Spinal cord (tissue), 10 donors: ENCODE measurements around the gene PYROXD2. TPM values are rescaled to one million over a fixed set of nuclear protein-coding genes. Genes with fewer than 3 reads are reported as not detected.

ENCODE experiments used
- DNase-seq, 6 donors: peaks; one replicate each; pipeline versions ENCODE4 v3.0.0 to v3.0.0-alpha.2; 2013 to 2015; ENCODE audit warnings: low spot score in 6 of 6, low read depth in 4 of 6
- H3K27ac ChIP-seq: one replicate; pipeline ENCODE4 v1.5.1; 2013; ENCODE audit warnings: low read depth, low read length, control low read depth
- H3K27me3 ChIP-seq: one replicate; pipeline ENCODE4 v1.6.1; 2013; ENCODE audit warnings: low read length; ENCODE audit not compliant: control insufficient read depth, insufficient read depth
- H3K36me3 ChIP-seq: one replicate; pipeline ENCODE4 v1.6.1; 2013; ENCODE audit warnings: low read length; ENCODE audit not compliant: control insufficient read depth, insufficient read depth
- H3K4me1 ChIP-seq: one replicate; pipeline ENCODE4 v1.6.1; 2013; ENCODE audit warnings: low read length; ENCODE audit not compliant: control insufficient read depth, insufficient read depth
- H3K4me3 ChIP-seq: one replicate; pipeline ENCODE4 v1.5.1; 2013; ENCODE audit warnings: low read depth, low read length, control low read depth
- H3K9me3 ChIP-seq: one replicate; pipeline ENCODE4 v1.6.1; 2013; ENCODE audit warnings: low read length; ENCODE audit not compliant: control insufficient read depth, insufficient read depth
- WGBS: methylation state at CpG from one replicate; pipeline ENCODE4 v1.1.5; 2013; ENCODE audit warnings: missing lambda C conversion rate; ENCODE audit not compliant: insufficient coverage; 5-methylcytosine and 5-hydroxymethylcytosine counted together
- polyA plus RNA-seq, 2 donors: library from polyadenylated mRNA; unstranded; fragments of 120-200 nt; gene quantifications; one replicate each; pipeline ENCODE4 v1.2.1, GENCODE V29; 2013; ENCODE audit not compliant: insufficient read length in 2 of 2
- total RNA-seq, 2 donors: library from RNA; depleted of rRNA in 1 of 2; stranded (reverse); fragments of 120-200 nt in 1 of 2; fragments of >200 nt in 1 of 2; gene quantifications; one replicate each; pipeline versions ENCODE4 v1.2.3 to v1.2.4, GENCODE V29; 2013 to 2014
- donor health status: healthy.

The PYROXD2 gene
- total and polyA plus RNA-seq, 4 donors = 3.7 to 18.7 (median 15.8) TPM

- no peaks in the 10 kb centered on the region for H3K36me3 ChIP-seq
- no peak overlapping the region for H3K27ac ChIP-seq
- no peaks in the 10 kb centered on the region for H3K9me3 ChIP-seq
- DNase-seq = no peak
- WGBS = 70% methylated on average over 4 of the region's 4 CpGs
- H3K4me3 ChIP-seq = no peak overlapping the region
- no peaks in the 10 kb centered on the region for H3K27me3 ChIP-seq
- H3K4me1 ChIP-seq = peaks cover 5% of the 10 kb centered on the region
Observed at GRCh38 chr10:98456043-98456570, 41.1 kb upstream of the PYROXD2 start.

DNA sequence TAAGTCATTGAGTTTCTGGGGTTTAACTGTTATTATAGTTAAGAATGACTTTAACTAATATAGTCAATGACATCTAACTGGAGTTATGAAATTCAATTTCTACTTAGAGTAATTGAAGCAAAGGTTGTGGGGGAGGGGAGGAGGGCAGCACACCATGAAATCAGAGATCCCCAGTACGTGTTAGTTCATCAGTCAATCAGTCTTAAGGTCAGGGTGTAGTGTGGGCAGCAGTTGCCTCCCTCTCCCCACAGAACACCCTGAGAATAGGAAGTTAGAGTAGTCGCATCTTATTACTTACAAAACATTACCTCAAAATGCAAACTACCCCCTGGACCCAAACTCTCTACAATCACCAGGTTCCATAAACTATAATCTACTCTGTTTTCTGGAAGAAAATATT, 38.7 kb upstream of the PYROXD2 start:
- no peak overlapping the region for H3K27ac ChIP-seq
- H3K4me1 ChIP-seq = peaks cover 4% of the 10 kb centered on the region
- no peaks in the 10 kb centered on the region for H3K36me3 ChIP-seq
- H3K9me3 ChIP-seq = no peaks in the 10 kb centered on the region
- H3K27me3 ChIP-seq = no peaks in the 10 kb centered on the region
- DNase-seq = no peak
- no peak overlapping the region for H3K4me3 ChIP-seq
- no CpG with 5 or more reads among the region's 2 CpGs for WGBS

- Histone ChIP-seq H3K27me3 (no peaks in the 10 kb centered on the region), H3K9me3 (no peaks in the 10 kb centered on the region), H3K36me3 (no peaks in the 10 kb centered on the region), H3K27ac (no peak overlapping the region), H3K4me3 (no peak overlapping the region), H3K4me1 (peaks cover 14% of the 10 kb centered on the region)
- DNase-seq = no peak
- WGBS = no CpG with 5 or more reads among the region's 1 CpG
Observed at GRCh38 chr10:98450618-98451017, 35.6 kb upstream of the PYROXD2 start.

- Histone ChIP-seq H3K27ac (no peak overlapping the region), H3K27me3 (no peaks in the 10 kb centered on the region), H3K4me3 (no peak overlapping the region), H3K4me1 (peaks cover 16% of the 10 kb centered on the region), H3K9me3 (no peaks in the 10 kb centered on the region), H3K36me3 (peaks cover 6% of the 10 kb centered on the region)
- DNase-seq = no peak
Observed at GRCh38 chr10:98449287-98449686, 34.3 kb upstream of the PYROXD2 start.

DNA sequence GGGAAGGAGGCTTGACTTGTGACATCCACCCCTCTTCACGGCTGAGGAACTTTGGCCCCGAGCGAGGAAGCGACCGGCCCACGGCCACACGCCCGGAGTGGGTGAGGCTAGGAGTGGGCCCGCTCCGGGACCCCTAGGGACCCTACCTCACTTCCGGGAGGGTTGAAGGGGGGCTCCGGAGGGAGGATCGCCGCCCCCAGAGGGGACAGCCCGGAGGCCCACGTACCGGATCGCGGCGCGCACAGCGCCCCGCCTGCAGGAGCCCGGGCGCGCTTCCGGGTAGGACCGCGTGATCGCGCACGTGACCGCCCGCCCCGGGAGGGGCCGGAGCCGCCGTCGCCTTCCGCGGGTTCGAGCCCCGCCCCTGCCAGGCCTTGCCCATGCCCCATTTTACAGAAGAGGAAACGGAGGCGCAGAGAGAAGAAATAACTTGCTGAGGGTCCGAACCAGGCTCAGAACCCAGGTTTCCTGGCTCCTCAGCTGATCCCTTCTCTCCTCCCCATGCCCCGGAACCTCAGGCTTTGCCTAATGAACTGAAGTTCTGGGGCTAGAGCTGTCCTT, 31.8 kb upstream of the PYROXD2 start, which contains the start of gene HPS1:
Gene HPS1, minus strand, starts transcription at position 275 of the 561 bp plus-strand sequence. CDS start 3,695 bp downstream, outside the sequence.
- H3K27ac ChIP-seq = peak within 1 kb of the TSS; percentile 71

GRCh38 chr10:98446151-98446660, 31.2 kb upstream of the PYROXD2 start:
- H3K4me1 ChIP-seq = peaks cover 16% of the 10 kb centered on the region
- peaks cover 22% of the 10 kb centered on the region for H3K36me3 ChIP-seq
- 6% methylated on average over 26 of the region's 28 CpGs for WGBS
- no peaks in the 10 kb centered on the region for H3K9me3 ChIP-seq
- H3K27ac ChIP-seq = peak overlapping the region; percentile 71
- peak overlapping the region; percentile 59 for H3K4me3 ChIP-seq
- DNase-seq = peak in 4 of 6 donors; percentile 11 to 74 (median 36)
- no peaks in the 10 kb centered on the region for H3K27me3 ChIP-seq

More for the DNA sequence above, 31.8 kb upstream of the PYROXD2 start, which contains the start of gene HPS1:
- Histone ChIP-seq H3K4me3 (peak within 1 kb of the TSS; percentile 59), H3K9me3 (no peaks in the 10 kb centered on the region), H3K36me3 (peaks cover 22% of the 10 kb centered on the region), H3K4me1 (peaks cover 16% of the 10 kb centered on the region), H3K27me3 (no peaks in the 10 kb centered on the region)
- peak; percentile 13 to 87 (median 38) for DNase-seq
- 2% methylated on average over 47 of the region's 47 CpGs for WGBS

DNA sequence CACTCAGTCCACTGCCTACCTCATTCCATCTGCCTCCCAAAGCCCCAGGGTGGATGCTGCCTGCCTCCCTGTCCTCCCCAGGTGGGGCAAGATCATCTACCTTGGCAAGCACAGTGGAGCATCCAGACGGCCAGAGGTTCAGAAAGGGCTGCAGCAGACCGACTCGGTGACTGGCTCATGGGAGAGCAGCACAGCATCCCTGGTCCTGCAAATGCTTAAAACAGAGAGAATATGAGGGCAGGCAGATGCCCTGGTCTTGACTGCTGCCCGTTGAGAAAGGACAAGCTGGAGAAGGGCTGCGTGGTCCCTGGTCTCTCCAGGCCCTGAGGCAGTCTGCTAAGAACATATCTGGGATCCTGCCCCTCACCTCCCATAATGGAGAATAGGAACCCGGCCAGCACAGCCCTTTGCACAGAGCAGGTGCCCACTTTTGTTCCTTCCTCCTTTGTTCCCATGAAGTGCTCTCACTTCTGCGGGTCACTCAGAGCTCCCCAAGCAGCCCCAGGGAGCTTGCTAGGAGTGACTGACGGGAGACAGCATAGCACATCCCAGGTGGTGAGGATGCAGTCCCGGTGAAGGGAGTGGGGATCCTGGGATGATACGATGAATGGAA, 30.3 kb upstream of the PYROXD2 start:
- H3K4me1 ChIP-seq = peaks cover 16% of the 10 kb centered on the region
- DNase-seq = no peak
- no peak overlapping the region for H3K4me3 ChIP-seq
- H3K27me3 ChIP-seq = no peaks in the 10 kb centered on the region
- H3K27ac ChIP-seq = no peak overlapping the region
- WGBS = 90% methylated on average over 9 of the region's 10 CpGs
- H3K36me3 ChIP-seq = peaks cover 22% of the 10 kb centered on the region
- H3K9me3 ChIP-seq = no peaks in the 10 kb centered on the region

DNA sequence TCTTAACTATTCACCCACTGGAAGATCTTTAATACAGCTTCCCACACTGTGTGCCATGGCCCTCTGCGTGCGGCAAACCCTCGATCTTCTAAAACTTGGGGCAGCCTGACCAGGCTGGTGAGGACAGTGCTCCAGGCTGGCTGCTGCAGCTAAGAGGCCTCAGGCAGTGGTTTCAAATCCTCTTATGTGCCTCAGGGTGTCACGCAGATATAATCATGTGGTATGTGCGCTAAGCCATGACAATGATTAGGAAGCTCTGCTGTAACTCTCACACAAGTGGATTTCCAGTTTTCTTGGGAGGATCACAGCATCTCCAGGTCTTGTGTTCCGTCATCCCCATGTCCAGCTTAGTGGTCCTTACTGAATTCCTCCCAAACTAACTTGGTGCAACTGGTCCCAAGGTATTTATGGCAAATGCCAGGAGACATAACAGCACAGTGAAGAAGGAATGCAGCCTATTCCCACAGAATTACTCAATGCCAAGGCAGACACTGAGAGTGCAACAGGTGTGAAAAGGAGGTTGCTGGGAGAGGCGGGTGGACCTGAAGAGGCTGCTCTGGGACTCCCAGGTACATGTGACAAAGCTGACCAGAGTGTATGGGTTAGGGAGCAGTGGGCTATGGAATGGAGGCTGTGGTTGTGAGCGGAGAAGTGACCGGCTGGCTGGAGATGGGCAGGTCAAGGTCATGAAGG, 29.5 kb upstream of the PYROXD2 start:
- H3K4me3 ChIP-seq = no peak overlapping the region
- peaks cover 16% of the 10 kb centered on the region for H3K4me1 ChIP-seq
- 91% methylated on average over 9 of the region's 9 CpGs for WGBS
- no peak overlapping the region for H3K27ac ChIP-seq
- H3K9me3 ChIP-seq = no peaks in the 10 kb centered on the region
- peaks cover 22% of the 10 kb centered on the region for H3K36me3 ChIP-seq
- H3K27me3 ChIP-seq = no peaks in the 10 kb centered on the region
- DNase-seq = no peak

GRCh38 chr10:98438715-98439114, 23.7 kb upstream of the PYROXD2 start:
- 88% methylated on average over 4 of the region's 4 CpGs for WGBS

More at GRCh38 chr10:98438715-98439114, 23.7 kb upstream of the PYROXD2 start:
- no peak overlapping the region for H3K27ac ChIP-seq
- H3K4me3 ChIP-seq = no peak overlapping the region
- H3K36me3 ChIP-seq = peaks cover 40% of the 10 kb centered on the region
- no peaks in the 10 kb centered on the region for H3K4me1 ChIP-seq
- no peak for DNase-seq
- no peaks in the 10 kb centered on the region for H3K27me3 ChIP-seq
- no peaks in the 10 kb centered on the region for H3K9me3 ChIP-seq
